ENCODE measurements around the gene CXCR3.

CXCR3 gene

GRCh38 chrX:71622576-71623450, 4.5 kb upstream of the CXCR3 start:
- DNase-seq (ENCODE audit: insufficient read length, low spot score) (no peak), FAIRE-seq (no peak)
- no peak for TF ChIP-seq CTCF (IDR thresholded peaks at IDR 0.05; ENCODE audit: insufficient read depth, missing control alignments)

DNA sequence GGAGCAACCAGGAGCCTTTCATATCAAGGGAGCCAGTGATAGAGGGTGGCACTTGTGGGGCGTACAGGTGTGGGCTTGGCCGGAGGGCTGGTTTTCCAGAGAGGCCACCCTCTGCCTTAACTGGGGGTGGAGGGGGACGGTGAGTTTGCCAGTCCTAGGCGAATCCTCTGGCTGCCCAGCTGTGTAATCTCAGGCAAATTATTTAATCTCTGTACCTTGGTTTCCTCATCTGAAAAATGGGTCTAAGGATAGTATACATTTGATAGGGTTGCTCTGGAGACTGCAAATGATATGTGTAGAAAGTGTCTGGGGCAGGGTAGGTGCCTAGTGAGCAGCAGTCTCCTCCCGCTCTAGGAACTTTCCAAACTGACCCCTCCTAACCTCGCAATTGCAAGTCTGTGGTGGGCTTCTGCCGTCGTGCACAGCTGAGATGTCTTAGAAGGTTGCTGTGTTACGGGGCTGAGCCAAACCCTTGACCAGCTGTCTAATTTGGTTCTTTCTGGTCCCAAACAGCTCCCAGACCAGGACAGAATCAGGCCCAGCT, 3.8 kb upstream of the CXCR3 start:
- DNase-seq (ENCODE audit: insufficient read length, low spot score) = no peak
- no peak for TF ChIP-seq CTCF (IDR thresholded peaks at IDR 0.05; ENCODE audit: insufficient read depth, missing control alignments)
- FAIRE-seq = no peak

DNA sequence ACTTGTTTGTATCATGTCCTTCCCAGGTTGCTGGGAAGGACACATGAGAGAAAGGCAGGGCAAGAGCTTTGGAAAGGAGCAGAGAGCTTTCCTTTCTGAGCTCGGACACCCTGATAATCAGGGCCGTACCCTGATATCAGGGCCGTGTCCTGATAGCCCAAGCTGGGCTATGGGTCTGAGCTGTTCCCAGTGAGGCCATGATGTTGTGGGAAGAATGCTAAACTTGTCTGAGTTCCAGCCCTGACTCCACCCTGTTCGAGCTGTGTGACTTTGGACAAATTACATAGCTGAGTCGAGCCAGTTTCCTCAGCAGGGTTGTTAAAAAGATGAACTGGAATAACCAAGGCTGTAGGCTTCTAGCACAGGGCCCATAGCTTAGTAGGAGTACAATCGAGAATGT, 3.3 kb upstream of the CXCR3 start:
- DNase-seq (ENCODE audit: insufficient read length, low spot score) = no peak
- no peak for TF ChIP-seq CTCF (IDR thresholded peaks at IDR 0.05; ENCODE audit: insufficient read depth, missing control alignments)
- FAIRE-seq = no peak

GRCh38 chrX:71619986-71620385, 1.7 kb upstream of the CXCR3 start:
- no peak for TF ChIP-seq CTCF (IDR thresholded peaks at IDR 0.05; ENCODE audit: insufficient read depth, missing control alignments)
- no peak for DNase-seq (ENCODE audit: insufficient read length, low spot score)
- FAIRE-seq = no peak

DNA sequence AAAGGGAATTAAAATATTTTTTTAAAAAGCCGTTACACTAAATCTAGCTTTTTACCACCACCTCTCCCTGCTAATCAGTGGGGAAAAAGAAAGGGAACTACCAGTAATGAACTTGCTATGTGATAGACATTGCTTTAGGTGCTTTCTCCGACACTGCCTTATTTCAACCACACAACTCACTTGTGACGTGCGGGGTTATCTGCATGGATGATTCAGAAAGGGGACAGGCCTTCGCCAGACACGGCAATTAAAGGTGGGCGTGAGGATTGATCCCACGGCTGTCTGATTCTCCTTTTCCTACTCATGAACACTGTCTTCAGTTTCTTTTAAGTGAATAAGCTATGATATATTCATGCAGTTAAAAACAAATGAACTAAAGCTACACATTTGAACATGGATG, 882 bp upstream of the CXCR3 start:
- no peak for TF ChIP-seq CTCF (IDR thresholded peaks at IDR 0.05; ENCODE audit: insufficient read depth, missing control alignments)
- DNase-seq (ENCODE audit: insufficient read length, low spot score) = no peak

DNA sequence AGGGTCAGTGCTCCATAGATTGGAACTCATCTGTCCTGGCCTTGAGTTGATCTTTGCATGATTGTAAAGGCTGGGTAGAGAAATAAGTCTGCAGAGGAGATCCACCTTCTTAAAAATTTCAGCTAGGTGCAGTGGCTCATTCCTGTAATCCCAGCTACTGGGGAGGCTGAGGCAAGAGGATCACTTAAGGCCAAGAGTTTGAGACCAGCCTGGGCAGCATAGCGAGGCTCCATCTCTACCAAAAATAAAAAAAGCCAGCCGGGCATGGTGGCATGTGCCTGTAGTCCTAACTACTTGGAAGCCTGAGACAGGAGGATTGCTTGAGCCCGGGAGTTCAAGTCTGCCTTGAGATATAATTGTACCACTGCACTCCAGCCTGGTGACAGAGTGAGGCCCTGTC, 476 bp upstream of the CXCR3 start:
- FAIRE-seq = no peak
- no peak for TF ChIP-seq CTCF (IDR thresholded peaks at IDR 0.05; ENCODE audit: insufficient read depth, missing control alignments)
- no peak for DNase-seq (ENCODE audit: insufficient read length, low spot score)

More for the DNA sequence above, 882 bp upstream of the CXCR3 start:
- FAIRE-seq = no peak

DNA sequence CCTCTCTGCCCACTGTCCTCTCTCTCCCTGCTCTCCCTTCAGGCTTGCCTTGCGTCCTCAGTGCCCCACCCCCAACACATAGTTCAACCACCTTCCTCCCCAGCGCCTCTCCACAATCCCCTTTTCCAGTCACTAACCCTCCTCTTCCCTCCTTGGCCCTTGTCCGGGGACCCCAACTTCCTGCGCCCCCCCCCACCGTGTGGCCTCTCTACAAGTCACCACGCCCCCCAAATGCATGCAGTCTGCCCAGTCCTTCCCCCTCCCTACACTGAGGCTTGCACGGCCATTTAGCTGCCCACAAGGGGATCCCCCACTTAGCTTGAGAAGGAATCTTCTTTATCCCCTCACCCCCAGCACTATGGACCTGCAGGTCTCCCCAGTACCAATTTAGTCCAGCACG, 569 bp downstream of the CXCR3 start:
- DNase-seq (ENCODE audit: insufficient read length, low spot score) = no peak
- FAIRE-seq = no peak
- TF ChIP-seq CTCF (IDR thresholded peaks at IDR 0.05; ENCODE audit: insufficient read depth, missing control alignments) = no peak

Data from D721Med (cell line).